Osteoblast (primary cell): ENCODE data around the gene GAL3ST2. TPM values are rescaled to one million over a fixed set of nuclear protein-coding genes. Genes with fewer than 3 reads are reported as not detected.
A peak's percentile ranks its signal among the peaks of the same experiment; 100 is the strongest.
"Not testable (repeated sequence)": the region's sequence is repeated elsewhere in the genome, so short reads cannot be mapped to it uniquely, and the experiment has no call there.

Experiments
- DNase-seq: peaks from one replicate; pipeline ENCODE4 v3.0.0; 2011; ENCODE audit warnings: low spot score, mixed read lengths; ENCODE audit not compliant: insufficient read length; ENCODE audit errors: missing footprints
- H2AFZ ChIP-seq: 2 replicates; pipeline ENCODE4 v1.6.0; 2011; ENCODE audit warnings: mild to moderate bottlenecking, low read length
- H3K27ac ChIP-seq: 2 replicates; pipeline ENCODE4 v1.5.1; 2011; ENCODE audit warnings: mild to moderate bottlenecking, low read depth, low read length, moderate library complexity
- H3K27me3 ChIP-seq: 2 replicates; pipeline ENCODE4 v1.6.0; 2012; ENCODE audit warnings: mild to moderate bottlenecking, control low read depth, inconsistent platforms, low read length, moderate library complexity; ENCODE audit not compliant: insufficient read depth
- H3K36me3 ChIP-seq: 2 replicates; pipeline ENCODE4 v1.5.1; 2011; ENCODE audit warnings: mild to moderate bottlenecking, low read length, control low read depth, moderate library complexity; ENCODE audit not compliant: insufficient read depth
- H3K4me1 ChIP-seq: 2 replicates; pipeline ENCODE4 v1.5.1; 2011; ENCODE audit warnings: mild to moderate bottlenecking, low read length, control low read depth, moderate library complexity; ENCODE audit not compliant: insufficient read depth
- H3K4me2 ChIP-seq: 2 replicates; pipeline ENCODE4 v1.6.0; 2011; ENCODE audit warnings: mild to moderate bottlenecking, low read length; ENCODE audit not compliant: insufficient read depth
- H3K4me3 ChIP-seq: fragments of 200-600 bp; sonication (generic); 3 replicates; pipeline ENCODE4 v1.5.1; 2012; ENCODE audit warnings: mild to moderate bottlenecking, low read length, inconsistent platforms; ENCODE audit not compliant: insufficient read depth
- H3K79me2 ChIP-seq: 2 replicates; pipeline ENCODE4 v1.6.0; 2012; ENCODE audit warnings: mild to moderate bottlenecking, low read length, control low read depth, inconsistent platforms; ENCODE audit not compliant: insufficient read depth
- H3K9me3 ChIP-seq: 2 replicates; pipeline ENCODE4 v1.5.1; 2011; ENCODE audit warnings: low read depth, low read length, control low read depth
- H4K20me1 ChIP-seq: 2 replicates; pipeline ENCODE4 v1.6.0; 2012; ENCODE audit warnings: mild to moderate bottlenecking, low read length, control low read depth; ENCODE audit not compliant: insufficient read depth
- total RNA-seq: library from RNA; depleted of rRNA; stranded (reverse); fragments of >200 nt; gene quantifications from 2 replicates; pipeline ENCODE4 v1.2.3, GENCODE V29; 2012
- TF ChIP-seq, protein P1 (sequence below): IDR thresholded peaks from 2 replicates; pipeline ENCODE4 v1.5.1; 2011; ENCODE audit warnings: mild to moderate bottlenecking, low read depth, low read length, moderate library complexity; ENCODE audit errors: extremely low read depth

Gene GAL3ST2
- total RNA-seq, 1 donor, result 0.36 TPM

DNA sequence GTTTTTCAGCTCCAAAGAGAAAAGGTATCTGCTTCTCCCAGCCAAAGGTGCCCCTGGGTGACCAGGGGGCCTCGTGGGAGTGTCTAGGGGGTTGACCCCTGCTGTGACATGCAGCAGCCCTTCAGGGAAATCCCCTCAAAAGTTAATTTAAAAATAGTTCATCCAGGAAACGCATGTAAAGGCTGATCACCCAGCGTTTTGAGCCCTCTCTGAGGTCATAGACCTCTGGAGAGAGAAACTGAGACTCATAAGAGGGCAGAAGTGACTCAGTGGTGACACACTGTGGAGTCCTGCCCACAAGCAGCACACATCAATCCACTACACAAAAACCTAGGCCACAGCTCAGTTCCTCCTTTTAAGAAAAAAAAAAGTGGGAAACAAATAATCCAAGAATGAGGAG is 11.9 kb downstream of the GAL3ST2 start:
- H3K4me2 ChIP-seq, result no peak overlapping the region
- DNase-seq, result no peak
- TF ChIP-seq, protein P1, sequence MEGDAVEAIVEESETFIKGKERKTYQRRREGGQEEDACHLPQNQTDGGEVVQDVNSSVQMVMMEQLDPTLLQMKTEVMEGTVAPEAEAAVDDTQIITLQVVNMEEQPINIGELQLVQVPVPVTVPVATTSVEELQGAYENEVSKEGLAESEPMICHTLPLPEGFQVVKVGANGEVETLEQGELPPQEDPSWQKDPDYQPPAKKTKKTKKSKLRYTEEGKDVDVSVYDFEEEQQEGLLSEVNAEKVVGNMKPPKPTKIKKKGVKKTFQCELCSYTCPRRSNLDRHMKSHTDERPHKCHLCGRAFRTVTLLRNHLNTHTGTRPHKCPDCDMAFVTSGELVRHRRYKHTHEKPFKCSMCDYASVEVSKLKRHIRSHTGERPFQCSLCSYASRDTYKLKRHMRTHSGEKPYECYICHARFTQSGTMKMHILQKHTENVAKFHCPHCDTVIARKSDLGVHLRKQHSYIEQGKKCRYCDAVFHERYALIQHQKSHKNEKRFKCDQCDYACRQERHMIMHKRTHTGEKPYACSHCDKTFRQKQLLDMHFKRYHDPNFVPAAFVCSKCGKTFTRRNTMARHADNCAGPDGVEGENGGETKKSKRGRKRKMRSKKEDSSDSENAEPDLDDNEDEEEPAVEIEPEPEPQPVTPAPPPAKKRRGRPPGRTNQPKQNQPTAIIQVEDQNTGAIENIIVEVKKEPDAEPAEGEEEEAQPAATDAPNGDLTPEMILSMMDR, result no peak

DNA sequence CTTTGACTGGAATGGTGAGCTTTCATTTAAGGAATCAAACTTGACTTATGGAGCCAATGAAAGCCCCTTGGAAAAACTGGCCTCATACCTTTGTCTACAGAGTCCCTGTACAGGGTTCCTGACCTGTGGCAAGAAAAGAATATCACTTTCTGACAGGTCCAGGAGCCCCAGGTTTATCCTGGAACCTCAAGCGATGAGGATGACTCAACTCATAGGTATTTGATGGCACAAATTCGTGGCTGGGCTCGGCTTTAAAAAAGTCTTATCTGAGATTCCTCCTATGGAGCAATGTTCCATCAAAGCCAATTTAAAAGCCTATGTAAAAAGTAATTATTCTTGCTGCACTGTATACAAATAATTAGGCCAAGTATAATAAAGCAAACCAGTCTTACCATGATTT is 14.8 kb downstream of the GAL3ST2 start:
- H3K27ac ChIP-seq, H3K79me2 ChIP-seq, H3K36me3 ChIP-seq, H4K20me1 ChIP-seq, H3K9me3 ChIP-seq, H2AFZ ChIP-seq, H3K4me1 ChIP-seq, DNase-seq, H3K4me3 ChIP-seq, H3K4me2 ChIP-seq: not testable (repeated sequence)
- H3K27me3 ChIP-seq, result peaks cover 12% of the 10 kb centered on the region

More for the DNA sequence above, 11.9 kb downstream of the GAL3ST2 start:
- H3K36me3 ChIP-seq, result no peaks in the 10 kb centered on the region
- no peaks in the 10 kb centered on the region for H3K4me1 ChIP-seq
- H3K4me3 ChIP-seq, result no peak overlapping the region
- no peak overlapping the region for H2AFZ ChIP-seq
- H4K20me1 ChIP-seq, result no peaks in the 10 kb centered on the region
- H3K79me2 ChIP-seq, result no peaks in the 10 kb centered on the region
- H3K27me3 ChIP-seq, result no peaks in the 10 kb centered on the region
- H3K9me3 ChIP-seq, result no peaks in the 10 kb centered on the region
- H3K27ac ChIP-seq, result no peak overlapping the region

DNA sequence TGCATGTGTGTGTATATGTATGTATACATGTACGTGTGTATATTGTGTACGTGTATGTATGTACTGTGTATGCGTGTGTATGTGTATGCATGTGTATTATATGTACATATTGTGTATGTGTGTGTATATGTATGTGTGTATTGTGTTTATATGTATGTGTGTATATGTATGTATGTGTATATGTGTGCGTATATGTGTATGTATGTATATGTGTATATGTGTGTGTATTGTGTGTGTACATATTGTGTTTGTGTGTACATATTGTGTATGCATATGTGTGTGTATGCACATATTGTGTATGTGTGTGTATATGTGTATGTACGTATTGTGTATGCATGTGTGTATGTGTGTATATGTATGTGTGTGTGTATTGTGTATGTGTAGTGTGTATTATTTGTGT is 16.8 kb downstream of the GAL3ST2 start:
- Histone ChIP-seq H4K20me1 (no peaks in the 10 kb centered on the region), H2AFZ (no peak overlapping the region), H3K4me1 (no peaks in the 10 kb centered on the region), H3K36me3 (no peaks in the 10 kb centered on the region), H3K4me2 (no peak overlapping the region), H3K79me2 (no peaks in the 10 kb centered on the region), H3K9me3 (no peaks in the 10 kb centered on the region), H3K27ac (no peak overlapping the region), H3K4me3 (no peak overlapping the region), H3K27me3 (peaks cover 16% of the 10 kb centered on the region)
- TF ChIP-seq, protein P1, result no peak
- peak; percentile 58 for DNase-seq

DNA sequence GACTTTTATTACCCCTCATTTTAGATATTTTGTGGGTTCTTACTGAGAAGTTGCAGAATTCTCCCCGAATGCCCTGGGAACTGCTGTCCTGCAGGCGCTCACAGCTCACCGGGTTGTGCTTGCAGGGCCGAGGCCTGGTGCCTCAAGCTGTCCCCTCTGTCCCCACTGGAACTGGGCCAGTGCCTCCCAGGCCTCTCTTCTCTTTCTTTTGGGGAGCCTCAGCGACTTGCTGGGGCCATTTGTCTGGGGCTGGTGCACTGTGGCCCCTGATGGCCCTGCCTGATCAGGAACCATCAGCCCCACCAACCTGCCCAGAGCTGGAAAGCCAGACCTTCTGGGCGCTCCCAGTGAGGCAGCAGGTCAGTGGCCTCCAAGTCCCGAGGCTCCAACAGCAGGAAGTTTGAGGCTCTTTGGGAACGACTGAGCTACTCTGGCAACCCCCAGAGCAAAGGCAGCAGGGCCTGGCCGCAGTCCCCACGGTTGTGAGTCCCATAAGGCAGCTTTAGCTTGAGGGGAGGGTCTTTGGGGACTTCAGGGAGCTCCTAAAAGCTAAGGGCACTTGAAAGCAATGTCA is 17.7 kb downstream of the GAL3ST2 start:
- no peaks in the 10 kb centered on the region for H3K9me3 ChIP-seq
- H3K27me3 ChIP-seq, result peaks cover 16% of the 10 kb centered on the region
- H4K20me1 ChIP-seq, result no peaks in the 10 kb centered on the region
- no peak overlapping the region for H2AFZ ChIP-seq
- no peak overlapping the region for H3K4me2 ChIP-seq
- no peak overlapping the region for H3K4me3 ChIP-seq
- TF ChIP-seq, protein P1, result no peak
- no peaks in the 10 kb centered on the region for H3K4me1 ChIP-seq
- no peak overlapping the region for H3K27ac ChIP-seq
- no peak for DNase-seq
- H3K79me2 ChIP-seq, result no peaks in the 10 kb centered on the region
- no peaks in the 10 kb centered on the region for H3K36me3 ChIP-seq
